ENCODE results near the gene HNRNPUL1.

DNA sequence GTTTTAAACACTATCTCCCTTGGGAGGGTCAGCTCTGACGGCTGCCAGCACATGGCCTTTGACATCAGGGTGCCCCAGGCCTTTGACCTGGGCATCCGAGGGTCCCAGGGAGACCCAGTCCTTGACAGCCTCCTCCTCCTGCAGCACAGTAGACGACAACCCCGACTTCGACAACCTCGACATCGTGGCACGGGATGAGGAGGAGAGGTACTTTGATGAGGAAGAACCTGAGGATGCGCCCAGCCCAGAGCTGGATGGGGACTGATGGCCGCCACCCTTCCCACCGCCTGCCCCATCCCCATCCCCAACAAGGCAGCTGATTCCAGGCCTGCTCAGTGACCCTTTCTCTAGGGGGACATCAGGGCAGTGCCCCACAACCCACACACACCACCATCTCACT is 58.3 kb downstream of the HNRNPUL1 start:
- TF ChIP-seq, protein P1, sequence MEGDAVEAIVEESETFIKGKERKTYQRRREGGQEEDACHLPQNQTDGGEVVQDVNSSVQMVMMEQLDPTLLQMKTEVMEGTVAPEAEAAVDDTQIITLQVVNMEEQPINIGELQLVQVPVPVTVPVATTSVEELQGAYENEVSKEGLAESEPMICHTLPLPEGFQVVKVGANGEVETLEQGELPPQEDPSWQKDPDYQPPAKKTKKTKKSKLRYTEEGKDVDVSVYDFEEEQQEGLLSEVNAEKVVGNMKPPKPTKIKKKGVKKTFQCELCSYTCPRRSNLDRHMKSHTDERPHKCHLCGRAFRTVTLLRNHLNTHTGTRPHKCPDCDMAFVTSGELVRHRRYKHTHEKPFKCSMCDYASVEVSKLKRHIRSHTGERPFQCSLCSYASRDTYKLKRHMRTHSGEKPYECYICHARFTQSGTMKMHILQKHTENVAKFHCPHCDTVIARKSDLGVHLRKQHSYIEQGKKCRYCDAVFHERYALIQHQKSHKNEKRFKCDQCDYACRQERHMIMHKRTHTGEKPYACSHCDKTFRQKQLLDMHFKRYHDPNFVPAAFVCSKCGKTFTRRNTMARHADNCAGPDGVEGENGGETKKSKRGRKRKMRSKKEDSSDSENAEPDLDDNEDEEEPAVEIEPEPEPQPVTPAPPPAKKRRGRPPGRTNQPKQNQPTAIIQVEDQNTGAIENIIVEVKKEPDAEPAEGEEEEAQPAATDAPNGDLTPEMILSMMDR (IDR thresholded peaks at IDR 0.05): no peak
- TF ChIP-seq EZH2 (IDR thresholded peaks at IDR 0.05; ENCODE audit: borderline replicate concordance, insufficient read depth, low read depth, low read length, poor library complexity, severe bottlenecking): no peak

Data from B cell (primary cell).